D721Med (cell line): ENCODE measurements around the gene PROX2.

Source experiments
- DNase-seq: peaks from one replicate; pipeline ENCODE4 v3.0.0; 2011; ENCODE audit warnings: low spot score; ENCODE audit not compliant: insufficient read length
- FAIRE-seq: peaks from 2 replicates; lab custom pipeline; 2011; peaks lifted over from hg19 to GRCh38; lab: Jason Lieb, UNC
- CTCF ChIP-seq: IDR thresholded peaks from 2 replicates; pipeline ENCODE4 v1.5.1; 2012; ENCODE audit warnings: mild to moderate bottlenecking, control low read depth; ENCODE audit not compliant: insufficient read depth; ENCODE audit errors: missing control alignments

The PROX2 gene

DNA sequence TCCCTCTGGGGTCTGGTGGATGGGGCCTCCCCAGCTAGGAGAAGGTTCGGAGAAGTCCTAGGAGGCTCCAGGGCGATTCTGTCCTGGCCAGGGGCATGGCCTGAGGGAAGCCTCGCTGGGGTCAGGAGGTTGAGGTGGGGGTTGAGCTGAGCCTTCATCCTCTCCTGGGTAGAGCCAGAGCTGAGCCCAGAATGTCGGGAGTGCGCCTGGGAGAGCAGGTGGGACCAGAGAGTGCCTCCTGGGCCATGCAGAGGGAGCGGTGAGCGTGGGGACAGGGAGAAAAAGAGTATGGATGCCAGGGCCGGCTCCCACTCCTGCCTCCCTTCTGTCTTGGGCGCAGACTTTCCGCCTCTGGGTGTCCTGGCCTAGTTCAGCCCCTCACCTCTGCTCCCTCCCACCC lies 34.0 kb upstream of the PROX2 start:
- no peak for FAIRE-seq
- no peak for DNase-seq
- TF ChIP-seq CTCF: no peak

DNA sequence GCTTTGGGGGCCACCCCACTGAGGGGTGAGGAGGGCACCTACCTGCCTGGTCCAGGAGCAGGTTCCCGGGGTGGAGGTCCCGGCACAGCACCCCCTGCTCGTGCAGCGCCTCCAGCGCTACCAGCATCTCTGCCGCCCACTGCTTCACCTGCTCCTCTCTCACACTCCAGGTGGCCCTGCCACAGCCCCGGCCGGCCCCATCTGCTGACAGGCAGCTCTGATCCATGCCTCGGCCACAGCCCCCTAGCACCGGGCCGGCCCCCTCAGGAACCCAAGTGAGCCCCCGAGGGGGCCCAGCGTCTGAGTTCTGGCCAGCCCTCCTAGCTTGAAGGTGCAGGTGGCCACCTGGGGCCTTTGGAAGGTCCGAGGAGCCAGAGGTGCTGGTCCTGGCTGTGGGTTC lies 33.6 kb upstream of the PROX2 start:
- no peak for DNase-seq
- TF ChIP-seq CTCF: no peak
- FAIRE-seq: no peak

DNA sequence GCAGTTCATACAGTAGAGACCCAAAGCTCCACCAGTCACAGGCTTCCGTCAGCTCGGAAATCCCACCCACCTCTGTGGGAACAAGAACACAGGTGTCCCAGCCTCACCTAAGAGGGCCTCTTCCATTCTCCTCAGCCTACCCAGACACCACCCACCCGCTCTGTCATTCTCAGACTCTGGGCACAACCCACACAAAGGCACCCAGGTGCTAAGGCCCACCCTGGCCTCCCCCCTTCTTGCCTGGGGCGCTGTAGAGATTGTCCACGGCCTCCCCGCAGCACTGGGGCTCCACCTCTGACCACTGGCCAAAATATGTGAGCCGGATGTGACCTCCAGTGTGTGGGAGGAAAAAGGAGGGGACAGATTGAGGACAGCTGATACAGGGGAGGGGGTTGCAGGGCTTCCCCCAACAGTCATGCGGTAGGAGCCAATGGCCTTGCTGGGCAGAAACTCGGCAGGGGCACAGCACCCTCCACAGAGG lies 33.0 kb upstream of the PROX2 start:
- FAIRE-seq (no peak), DNase-seq (no peak)
- no peak for TF ChIP-seq CTCF

DNA sequence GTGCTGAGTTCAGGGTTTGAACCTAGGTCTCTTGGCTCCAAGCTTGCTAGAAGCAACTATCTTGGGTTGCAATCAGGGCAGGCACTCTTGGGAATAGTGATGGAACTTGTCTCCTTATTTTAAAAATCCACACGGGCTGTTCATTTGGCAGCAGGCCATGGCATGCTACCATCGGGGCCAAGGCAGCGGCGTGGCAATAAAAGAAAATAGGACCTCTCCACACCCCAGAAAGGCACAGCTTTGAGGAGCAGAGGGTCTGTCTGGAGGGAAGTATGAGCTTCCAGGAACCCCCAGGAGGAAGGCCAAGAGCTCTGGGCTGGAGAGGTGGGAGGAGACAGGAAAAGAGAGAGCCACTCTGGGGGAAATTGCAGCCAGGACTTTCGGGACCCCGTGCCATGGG lies 31.8 kb upstream of the PROX2 start:
- no peak for TF ChIP-seq CTCF
- no peak for FAIRE-seq
- DNase-seq: no peak

GRCh38 chr14:74906925-74907521 lies 31.1 kb upstream of the PROX2 start:
- DNase-seq (no peak), FAIRE-seq (no peak)
- TF ChIP-seq CTCF: no peak

GRCh38 chr14:74905595-74906142 lies 29.7 kb upstream of the PROX2 start:
- peak; percentile 80 for DNase-seq
- FAIRE-seq: no peak
- peak; percentile 85 for TF ChIP-seq CTCF
